Activated CD4-positive, alpha-beta T cell treated with anti-CD3 and anti-CD28 coated beads, Interleukin-2, Interleukin-4, amounts not matched to agents 100 ng/mL and 50 ng/mL, durations not matched to agents 16 hours and 8 hours (primary cell): Measurements from ENCODE around the gene RABGAP1L.

Experiments used
- DNase-seq: peaks from one replicate; pipeline ENCODE4 v3.0.0-alpha.2; 2020; ENCODE audit warnings: low spot score

The RABGAP1L gene

GRCh38 chr1:174713796-174714195 is 554.5 kb downstream of the RABGAP1L start:
- DNase-seq: no peak

DNA sequence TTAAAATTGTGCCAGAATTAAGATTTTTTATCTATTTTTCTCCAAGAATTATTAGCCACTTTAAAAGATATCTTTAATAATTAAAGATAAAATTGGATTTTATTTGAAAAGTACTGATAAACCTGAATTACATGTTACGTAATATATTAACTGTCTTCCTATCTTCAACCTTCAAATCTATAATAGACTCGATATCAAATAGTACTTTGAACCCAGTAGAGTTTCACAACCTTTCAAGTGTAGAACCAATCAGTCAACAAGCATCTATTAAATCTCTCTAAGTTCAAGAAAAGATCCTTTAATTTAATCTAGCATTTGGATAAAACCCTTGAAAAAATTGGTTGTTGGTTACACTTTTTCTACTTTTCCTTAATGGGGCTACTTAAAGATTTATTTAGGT is 559.9 kb downstream of the RABGAP1L start:
- DNase-seq: no peak

DNA sequence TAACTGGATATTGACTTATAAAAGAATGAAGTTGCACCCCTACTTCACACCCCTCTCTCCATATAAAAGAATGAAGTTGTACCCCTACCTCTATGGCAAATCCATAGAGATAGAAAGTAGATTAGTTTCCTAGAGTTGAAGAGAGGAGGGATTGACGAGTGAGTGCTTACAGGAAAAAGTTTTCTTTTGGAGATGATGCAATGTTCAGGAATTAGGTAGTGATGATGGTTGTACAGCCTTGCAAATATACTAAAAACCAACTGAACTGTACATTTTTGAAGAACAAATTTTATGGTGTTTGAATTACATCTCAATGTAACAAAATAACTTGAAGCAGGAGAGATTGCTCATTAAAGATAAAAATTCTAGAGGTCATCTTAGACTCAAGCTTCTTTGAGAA is 561.3 kb downstream of the RABGAP1L start:
- no peak for DNase-seq

DNA sequence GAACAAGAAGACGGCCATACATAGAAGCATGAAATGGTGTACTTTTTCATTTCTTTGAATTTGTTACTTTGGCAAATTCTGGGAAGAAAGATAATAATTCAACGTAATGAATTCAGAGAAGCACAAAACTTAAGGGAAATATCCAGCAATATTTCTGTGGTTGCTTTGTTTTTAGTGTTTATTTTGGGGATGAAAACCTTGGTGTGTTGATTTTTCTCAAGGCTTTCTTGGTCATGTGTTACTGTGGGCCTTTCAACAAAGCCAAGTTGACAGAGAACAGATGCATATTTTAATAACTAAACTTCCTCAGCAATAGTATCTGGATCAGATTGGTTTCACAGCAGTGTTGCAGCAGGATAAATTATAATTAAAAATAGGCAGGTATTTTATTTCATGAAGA is 561.9 kb downstream of the RABGAP1L start:
- no peak for DNase-seq

- DNase-seq: no peak
Observed at GRCh38 chr1:174723816-174724215, 564.5 kb downstream of the RABGAP1L start.

DNA sequence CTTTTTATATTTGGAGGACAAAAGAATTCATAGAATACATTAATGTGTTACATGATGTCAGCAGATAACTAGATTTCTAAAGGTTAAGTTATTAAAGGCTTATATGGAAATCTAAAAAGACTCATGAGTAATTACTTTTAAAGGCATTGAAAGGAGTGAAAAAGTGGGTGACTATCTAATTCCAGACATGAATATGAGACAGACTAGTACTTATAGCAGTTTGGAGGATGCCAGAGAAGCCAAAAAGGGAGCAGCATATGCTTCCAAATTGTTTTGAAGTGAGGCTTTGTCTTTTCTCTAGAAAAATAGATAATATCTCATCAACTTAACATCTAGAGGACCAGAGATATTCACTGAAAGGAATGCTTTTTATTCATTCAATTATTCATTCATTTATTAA is 564.9 kb downstream of the RABGAP1L start:
- no peak for DNase-seq

GRCh38 chr1:174726167-174726879 is 567.0 kb downstream of the RABGAP1L start:
- peak; percentile 8 for DNase-seq

DNA sequence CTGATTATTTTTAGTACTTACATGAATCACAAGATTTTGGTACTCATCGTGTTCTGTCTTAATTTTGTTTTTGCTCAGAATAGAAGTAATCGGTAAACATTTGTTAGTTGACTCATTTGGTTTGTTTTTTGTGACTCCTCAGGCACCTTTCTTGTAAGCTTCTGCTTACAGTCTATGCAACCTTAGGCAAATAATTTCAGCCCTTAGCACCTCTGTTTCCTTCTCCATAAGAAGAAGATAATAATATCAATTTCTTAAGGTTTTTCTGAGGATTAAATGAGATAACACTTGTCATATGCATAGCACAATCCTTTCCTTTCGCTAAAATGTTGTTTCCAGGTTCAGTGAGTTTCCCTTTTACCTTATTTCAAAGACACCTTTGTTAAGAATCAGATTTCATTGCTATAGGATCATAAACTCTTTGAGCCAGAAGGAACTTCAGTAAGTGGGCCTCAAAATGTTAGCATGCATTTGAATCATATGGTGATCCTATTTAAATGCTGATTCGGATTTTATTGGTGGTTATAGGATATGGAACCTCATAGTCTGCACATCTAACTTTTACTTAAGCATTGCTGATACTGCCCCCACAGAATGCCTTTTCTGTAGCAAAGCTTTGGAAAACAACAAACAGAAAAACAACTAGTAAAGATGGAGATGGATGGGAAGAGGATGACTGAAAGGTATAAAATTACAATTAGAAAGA is 567.7 kb downstream of the RABGAP1L start:
- DNase-seq: no peak

DNA sequence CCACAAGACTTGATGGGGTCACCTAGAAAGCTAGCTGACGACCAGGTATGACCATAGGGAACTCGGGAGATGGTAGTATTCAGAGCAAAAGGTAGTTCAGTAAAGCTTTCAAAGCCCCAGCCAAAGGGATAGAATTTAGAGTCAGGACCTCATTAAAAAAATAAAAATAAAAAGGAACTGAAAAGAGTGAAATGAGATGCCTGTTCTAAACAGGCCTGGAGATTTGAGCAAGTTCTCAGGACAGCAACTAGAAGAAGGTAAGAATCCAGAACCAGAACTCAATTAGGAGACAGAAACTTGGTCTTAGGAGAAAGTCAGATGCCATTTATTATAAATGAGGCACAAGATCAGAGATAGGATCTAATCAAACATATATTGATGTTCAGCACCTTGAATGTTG is 575.0 kb downstream of the RABGAP1L start:
- DNase-seq: no peak

- no peak for DNase-seq
Observed at GRCh38 chr1:174736831-174737230, 577.5 kb downstream of the RABGAP1L start.

DNA sequence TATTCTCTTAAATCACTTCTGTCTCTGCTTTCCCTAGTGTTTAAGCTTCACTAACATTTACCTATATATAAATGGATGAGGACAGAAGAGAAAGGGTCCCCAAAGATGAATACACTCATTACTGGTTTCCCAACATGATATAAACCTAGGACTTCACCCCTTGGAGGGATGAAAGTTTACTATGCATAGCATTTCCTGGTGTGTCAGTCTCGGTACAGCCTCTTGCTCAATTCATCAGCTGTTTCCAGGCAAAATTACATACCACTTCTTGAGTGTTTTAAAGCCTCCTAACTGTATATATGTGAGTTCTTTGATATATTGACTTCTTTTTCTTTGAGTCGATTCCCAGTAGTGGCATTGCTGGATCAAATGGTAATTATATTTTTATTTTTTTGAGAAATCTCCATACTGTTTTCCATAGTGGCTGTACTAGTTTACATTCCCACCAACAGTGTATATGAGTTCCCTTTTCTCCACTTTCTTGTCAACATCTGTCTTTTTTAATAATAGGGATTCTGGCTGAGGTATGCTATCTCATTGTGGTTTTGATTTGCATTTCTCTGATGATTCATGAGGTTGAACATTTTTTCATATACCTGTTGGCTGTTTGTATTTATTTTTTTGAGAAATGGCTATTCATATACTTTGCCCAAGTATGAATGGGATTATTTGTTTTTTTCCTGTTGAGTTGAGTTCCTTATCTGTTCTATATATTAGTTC is 581.1 kb downstream of the RABGAP1L start:
- no peak for DNase-seq

DNA sequence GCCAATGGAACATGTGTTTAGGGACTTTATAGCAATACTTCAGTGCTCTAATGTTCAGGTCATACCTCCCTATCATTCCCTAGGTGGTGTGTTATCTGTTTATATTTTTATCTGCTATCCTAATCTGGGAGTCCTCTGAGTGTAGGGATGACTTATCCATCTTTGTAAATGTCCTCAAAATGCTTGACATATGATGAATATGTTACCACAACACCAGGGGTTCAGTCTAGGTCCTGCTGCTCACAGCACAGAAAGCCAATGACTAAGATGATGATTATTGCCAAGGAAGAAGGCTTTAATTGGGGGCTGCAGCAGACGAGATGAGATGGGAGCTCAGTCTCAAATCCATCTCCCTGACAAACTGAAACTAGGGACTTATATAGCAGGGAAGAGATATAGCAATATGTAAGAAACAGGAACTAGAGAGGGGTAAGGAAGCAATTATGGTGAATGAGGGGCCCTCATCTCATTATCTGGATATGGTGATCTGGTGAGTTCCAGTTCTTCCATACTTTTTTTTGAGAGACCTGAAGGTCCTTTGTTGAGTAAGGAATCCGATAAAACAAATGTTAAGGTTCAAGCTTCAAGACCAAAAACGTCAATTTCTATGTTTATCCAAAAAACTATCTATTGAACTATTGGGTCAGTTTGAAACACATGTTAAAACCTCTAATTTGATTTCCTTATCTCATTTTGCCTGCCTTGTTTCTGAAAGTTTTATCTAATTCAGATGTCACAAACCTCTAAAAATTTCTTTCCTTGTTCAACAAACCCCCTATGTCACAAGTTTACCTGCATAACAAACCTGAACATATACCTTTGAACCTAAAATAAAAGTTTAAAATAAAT is 583.7 kb downstream of the RABGAP1L start:
- DNase-seq: no peak

GRCh38 chr1:174743654-174744561 is 584.6 kb downstream of the RABGAP1L start:
- DNase-seq: peak; percentile 22

DNA sequence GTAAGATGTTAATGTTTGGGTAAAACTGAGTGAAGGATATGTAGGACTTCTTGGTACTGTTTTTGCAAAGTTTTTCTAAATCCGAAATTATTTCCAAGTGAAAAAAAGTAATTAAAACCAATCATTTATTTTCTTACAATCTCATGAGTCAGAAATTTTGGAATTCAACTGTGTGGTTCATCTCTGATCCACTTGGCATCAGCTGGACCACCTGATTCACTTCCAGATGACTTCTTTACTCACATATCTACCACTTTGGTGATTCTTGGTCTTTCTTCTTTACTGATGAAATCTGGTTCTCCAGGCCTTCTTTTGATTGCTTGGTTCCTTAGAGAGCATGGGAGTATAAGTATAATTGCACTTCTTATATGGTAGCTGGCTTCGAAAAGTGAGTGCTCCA is 585.6 kb downstream of the RABGAP1L start:
- DNase-seq: no peak

DNA sequence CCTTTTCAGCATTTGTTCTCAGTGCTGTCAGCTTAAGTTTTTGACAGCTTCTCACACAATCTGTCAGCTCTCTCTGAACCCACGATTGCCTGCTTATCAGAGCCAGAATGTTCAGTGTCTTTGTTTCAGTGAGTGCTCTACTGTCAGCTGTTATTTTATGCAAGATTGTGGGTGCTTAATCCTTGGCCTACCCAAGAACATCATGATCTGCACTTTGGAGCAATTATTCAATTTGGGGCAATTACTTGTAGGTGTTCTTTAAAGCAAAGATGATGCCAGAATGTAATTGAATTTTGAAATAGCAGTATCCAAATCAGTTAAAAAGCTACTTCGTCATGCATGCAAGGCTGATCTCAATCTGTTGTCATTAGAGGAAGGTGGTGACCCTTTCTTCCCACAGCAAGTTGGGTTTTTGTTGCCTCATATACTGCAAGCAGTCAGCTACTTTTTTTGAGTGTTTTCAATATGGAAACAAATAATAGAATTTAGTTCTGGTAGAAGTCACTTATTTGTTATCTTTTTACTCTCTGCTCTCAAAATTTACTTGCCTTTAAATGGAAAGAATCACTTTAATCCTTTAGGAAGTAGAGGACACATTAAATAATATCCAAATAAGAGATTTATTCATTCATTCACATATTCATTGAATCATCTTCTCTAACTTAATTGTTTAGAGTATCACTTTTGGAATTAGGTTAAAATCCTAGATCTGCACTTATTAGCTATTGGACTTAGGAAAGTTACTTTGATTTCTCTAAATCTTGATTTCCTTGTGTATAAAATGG is 586.9 kb downstream of the RABGAP1L start:
- DNase-seq: no peak

- no peak for DNase-seq
Observed at GRCh38 chr1:174747613-174748012, 588.3 kb downstream of the RABGAP1L start.

DNA sequence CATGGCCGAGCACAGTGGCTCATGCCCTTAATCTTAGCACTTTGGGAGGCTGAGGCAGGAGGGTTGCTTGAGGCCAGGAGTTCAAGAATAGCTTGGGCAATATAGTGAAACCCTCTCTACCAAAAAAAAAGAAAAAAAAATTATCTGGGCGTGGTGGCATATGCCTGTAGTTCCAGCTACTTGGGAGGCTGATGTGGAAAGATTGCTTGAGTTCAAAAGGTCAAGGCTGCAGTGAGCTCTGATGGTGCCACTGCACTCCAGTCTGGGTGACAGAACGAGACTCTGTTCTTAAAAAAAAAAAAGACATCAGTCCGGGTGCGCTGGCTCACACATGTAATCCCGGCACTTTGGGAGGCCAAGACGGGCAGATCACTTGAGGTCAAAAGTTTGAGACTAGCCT is 589.3 kb downstream of the RABGAP1L start:
- DNase-seq: no peak

DNA sequence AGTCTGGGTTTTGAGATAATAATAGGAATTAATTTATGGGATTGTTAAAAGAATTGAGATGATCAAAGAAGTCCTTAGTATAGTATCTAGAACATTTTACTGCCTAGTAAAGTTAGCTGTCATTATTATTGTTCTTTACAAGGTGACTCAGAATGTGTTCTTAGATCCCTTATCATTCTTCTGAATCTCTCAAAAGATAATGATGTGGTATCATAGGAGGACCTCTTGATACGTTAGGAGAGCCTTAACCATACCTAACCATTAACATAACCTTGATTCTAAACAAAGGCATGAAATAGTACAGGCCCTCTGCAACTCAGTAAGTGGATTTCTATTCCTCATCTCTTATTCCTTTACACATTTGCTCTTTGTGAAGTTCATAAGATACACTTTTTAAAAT is 593.8 kb downstream of the RABGAP1L start:
- no peak for DNase-seq

GRCh38 chr1:174761335-174761734 is 602.0 kb downstream of the RABGAP1L start:
- no peak for DNase-seq

GRCh38 chr1:174761901-174762585 is 602.7 kb downstream of the RABGAP1L start:
- DNase-seq: no peak
